Neuron (in vitro differentiated cells): ENCODE measurements around the gene BPIFB3.

ENCODE experiments used
- H2AFZ ChIP-seq: one replicate; pipeline ENCODE4 v1.6.1; 2013; ENCODE audit warnings: low read depth, mild to moderate bottlenecking, inconsistent platforms, low read length, moderate library complexity
- H3K27me3 ChIP-seq: one replicate; pipeline ENCODE4 v1.6.1; 2013; ENCODE audit warnings: low read length; ENCODE audit not compliant: insufficient read depth
- H3K36me3 ChIP-seq: one replicate; pipeline ENCODE4 v1.6.1; 2013; ENCODE audit warnings: low read length; ENCODE audit not compliant: insufficient read depth
- H3K4me1 ChIP-seq: one replicate; pipeline ENCODE4 v1.6.1; 2013; ENCODE audit warnings: low read length; ENCODE audit not compliant: insufficient read depth
- H3K4me3 ChIP-seq: 2 replicates; pipeline ENCODE4 v1.5.1; 2013; ENCODE audit warnings: mild to moderate bottlenecking, low read length, moderate library complexity
- H3K9me3 ChIP-seq: one replicate; pipeline ENCODE4 v1.6.1; 2013; ENCODE audit warnings: low read length

Gene BPIFB3

GRCh38 chr20:33021879-33022278, 31.8 kb upstream of the BPIFB3 start:
- H3K4me1 ChIP-seq, result no peaks in the 10 kb centered on the region
- H3K4me3 ChIP-seq, result no peak overlapping the region
- H3K36me3 ChIP-seq, result no peaks in the 10 kb centered on the region
- no peak overlapping the region for H2AFZ ChIP-seq
- H3K9me3 ChIP-seq, result no peaks in the 10 kb centered on the region
- no peaks in the 10 kb centered on the region for H3K27me3 ChIP-seq

GRCh38 chr20:33022289-33022688, 31.4 kb upstream of the BPIFB3 start:
- Histone ChIP-seq H3K9me3 (no peaks in the 10 kb centered on the region), H2AFZ (no peak overlapping the region), H3K27me3 (no peaks in the 10 kb centered on the region), H3K36me3 (no peaks in the 10 kb centered on the region), H3K4me3 (no peak overlapping the region), H3K4me1 (no peaks in the 10 kb centered on the region)

GRCh38 chr20:33022694-33023438, 30.8 kb upstream of the BPIFB3 start:
- Histone ChIP-seq H2AFZ (no peak overlapping the region), H3K27me3 (no peaks in the 10 kb centered on the region), H3K36me3 (no peaks in the 10 kb centered on the region)

GRCh38 chr20:33023439-33024242, 30.1 kb upstream of the BPIFB3 start:
- Histone ChIP-seq H2AFZ (no peak overlapping the region), H3K27me3 (no peaks in the 10 kb centered on the region), H3K36me3 (no peaks in the 10 kb centered on the region), H3K4me3 (no peak overlapping the region), H3K4me1 (no peaks in the 10 kb centered on the region), H3K9me3 (no peaks in the 10 kb centered on the region)

More at GRCh38 chr20:33022694-33023438, 30.8 kb upstream of the BPIFB3 start:
- H3K9me3 ChIP-seq, result no peaks in the 10 kb centered on the region
- no peaks in the 10 kb centered on the region for H3K4me1 ChIP-seq
- no peak overlapping the region for H3K4me3 ChIP-seq

GRCh38 chr20:33024243-33024560, 29.5 kb upstream of the BPIFB3 start:
- no peaks in the 10 kb centered on the region for H3K27me3 ChIP-seq

GRCh38 chr20:33024609-33025317, 28.9 kb upstream of the BPIFB3 start:
- no peak overlapping the region for H3K4me3 ChIP-seq
- no peaks in the 10 kb centered on the region for H3K27me3 ChIP-seq
- no peaks in the 10 kb centered on the region for H3K9me3 ChIP-seq
- H3K4me1 ChIP-seq, result no peaks in the 10 kb centered on the region
- H2AFZ ChIP-seq, result no peak overlapping the region
- no peaks in the 10 kb centered on the region for H3K36me3 ChIP-seq

More at GRCh38 chr20:33024243-33024560, 29.5 kb upstream of the BPIFB3 start:
- H3K9me3 ChIP-seq, result no peaks in the 10 kb centered on the region
- H3K4me1 ChIP-seq, result no peaks in the 10 kb centered on the region
- H3K36me3 ChIP-seq, result no peaks in the 10 kb centered on the region
- no peak overlapping the region for H2AFZ ChIP-seq
- H3K4me3 ChIP-seq, result no peak overlapping the region

- H3K27me3 ChIP-seq, result no peaks in the 10 kb centered on the region
- no peak overlapping the region for H3K4me3 ChIP-seq
- no peaks in the 10 kb centered on the region for H3K4me1 ChIP-seq
- no peaks in the 10 kb centered on the region for H3K9me3 ChIP-seq
- no peak overlapping the region for H2AFZ ChIP-seq
- H3K36me3 ChIP-seq, result no peaks in the 10 kb centered on the region
Measured at GRCh38 chr20:33025318-33025876, 28.3 kb upstream of the BPIFB3 start.

GRCh38 chr20:33026072-33026778, 27.5 kb upstream of the BPIFB3 start:
- H2AFZ ChIP-seq, result no peak overlapping the region
- no peaks in the 10 kb centered on the region for H3K27me3 ChIP-seq
- no peaks in the 10 kb centered on the region for H3K36me3 ChIP-seq
- no peaks in the 10 kb centered on the region for H3K9me3 ChIP-seq
- H3K4me3 ChIP-seq, result no peak overlapping the region
- no peaks in the 10 kb centered on the region for H3K4me1 ChIP-seq

GRCh38 chr20:33026779-33027759, 26.6 kb upstream of the BPIFB3 start:
- Histone ChIP-seq H3K4me1 (no peaks in the 10 kb centered on the region), H3K9me3 (no peaks in the 10 kb centered on the region), H3K36me3 (no peaks in the 10 kb centered on the region), H3K4me3 (no peak overlapping the region), H3K27me3 (no peaks in the 10 kb centered on the region), H2AFZ (no peak overlapping the region)

GRCh38 chr20:33027769-33028751, 25.6 kb upstream of the BPIFB3 start:
- H2AFZ ChIP-seq, result no peak overlapping the region
- H3K9me3 ChIP-seq, result no peaks in the 10 kb centered on the region
- H3K4me3 ChIP-seq, result no peak overlapping the region
- H3K4me1 ChIP-seq, result no peaks in the 10 kb centered on the region
- H3K27me3 ChIP-seq, result no peaks in the 10 kb centered on the region
- no peaks in the 10 kb centered on the region for H3K36me3 ChIP-seq

GRCh38 chr20:33028875-33029274, 24.8 kb upstream of the BPIFB3 start:
- Histone ChIP-seq H3K4me1 (no peaks in the 10 kb centered on the region), H3K27me3 (no peaks in the 10 kb centered on the region), H3K9me3 (no peaks in the 10 kb centered on the region), H2AFZ (no peak overlapping the region), H3K36me3 (no peaks in the 10 kb centered on the region), H3K4me3 (no peak overlapping the region)
